Measurements from ENCODE around the gene MICALL2.

- TF ChIP-seq CTCF (IDR thresholded peaks at IDR 0.05) (no peak), TAF1 (IDR thresholded peaks at IDR 0.05; ENCODE audit: borderline replicate concordance, low read depth, low read length) (no peak), EZH2phosphoT487 (IDR thresholded peaks at IDR 0.05; ENCODE audit: borderline replicate concordance, low read depth) (no peak), GABPA (IDR thresholded peaks at IDR 0.05; ENCODE audit: low read depth) (no peak), RCOR1 (IDR thresholded peaks at IDR 0.05; ENCODE audit: low read length) (no peak), EP300 (IDR thresholded peaks at IDR 0.05; ENCODE audit: borderline replicate concordance in 1 of 2, low read depth in 1 of 2, low read length in 1 of 2) (no peak), GATA2 (CRISPR knock-in tag; IDR thresholded peaks at IDR 0.05) (no peak), FOXM1 (IDR thresholded peaks at IDR 0.05; ENCODE audit: low read depth) (no peak), YY1 (IDR thresholded peaks at IDR 0.05; ENCODE audit: low read depth) (no peak)
- TF ChIP-seq, protein P1, sequence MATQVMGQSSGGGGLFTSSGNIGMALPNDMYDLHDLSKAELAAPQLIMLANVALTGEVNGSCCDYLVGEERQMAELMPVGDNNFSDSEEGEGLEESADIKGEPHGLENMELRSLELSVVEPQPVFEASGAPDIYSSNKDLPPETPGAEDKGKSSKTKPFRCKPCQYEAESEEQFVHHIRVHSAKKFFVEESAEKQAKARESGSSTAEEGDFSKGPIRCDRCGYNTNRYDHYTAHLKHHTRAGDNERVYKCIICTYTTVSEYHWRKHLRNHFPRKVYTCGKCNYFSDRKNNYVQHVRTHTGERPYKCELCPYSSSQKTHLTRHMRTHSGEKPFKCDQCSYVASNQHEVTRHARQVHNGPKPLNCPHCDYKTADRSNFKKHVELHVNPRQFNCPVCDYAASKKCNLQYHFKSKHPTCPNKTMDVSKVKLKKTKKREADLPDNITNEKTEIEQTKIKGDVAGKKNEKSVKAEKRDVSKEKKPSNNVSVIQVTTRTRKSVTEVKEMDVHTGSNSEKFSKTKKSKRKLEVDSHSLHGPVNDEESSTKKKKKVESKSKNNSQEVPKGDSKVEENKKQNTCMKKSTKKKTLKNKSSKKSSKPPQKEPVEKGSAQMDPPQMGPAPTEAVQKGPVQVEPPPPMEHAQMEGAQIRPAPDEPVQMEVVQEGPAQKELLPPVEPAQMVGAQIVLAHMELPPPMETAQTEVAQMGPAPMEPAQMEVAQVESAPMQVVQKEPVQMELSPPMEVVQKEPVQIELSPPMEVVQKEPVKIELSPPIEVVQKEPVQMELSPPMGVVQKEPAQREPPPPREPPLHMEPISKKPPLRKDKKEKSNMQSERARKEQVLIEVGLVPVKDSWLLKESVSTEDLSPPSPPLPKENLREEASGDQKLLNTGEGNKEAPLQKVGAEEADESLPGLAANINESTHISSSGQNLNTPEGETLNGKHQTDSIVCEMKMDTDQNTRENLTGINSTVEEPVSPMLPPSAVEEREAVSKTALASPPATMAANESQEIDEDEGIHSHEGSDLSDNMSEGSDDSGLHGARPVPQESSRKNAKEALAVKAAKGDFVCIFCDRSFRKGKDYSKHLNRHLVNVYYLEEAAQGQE (IDR thresholded peaks at IDR 0.05; ENCODE audit: low read depth, low read length) = no peak
- TF ChIP-seq, protein P2, sequence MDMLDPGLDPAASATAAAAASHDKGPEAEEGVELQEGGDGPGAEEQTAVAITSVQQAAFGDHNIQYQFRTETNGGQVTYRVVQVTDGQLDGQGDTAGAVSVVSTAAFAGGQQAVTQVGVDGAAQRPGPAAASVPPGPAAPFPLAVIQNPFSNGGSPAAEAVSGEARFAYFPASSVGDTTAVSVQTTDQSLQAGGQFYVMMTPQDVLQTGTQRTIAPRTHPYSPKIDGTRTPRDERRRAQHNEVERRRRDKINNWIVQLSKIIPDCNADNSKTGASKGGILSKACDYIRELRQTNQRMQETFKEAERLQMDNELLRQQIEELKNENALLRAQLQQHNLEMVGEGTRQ (IDR thresholded peaks at IDR 0.05; ENCODE audit: borderline replicate concordance, low read depth, low read length) = no peak
Measured at GRCh38 chr7:1492640-1493039, 33.4 kb upstream of the MICALL2 start.

All from SK-N-SH (cell line).